Gastroesophageal sphincter (tissue), 3 donors: Measurements from ENCODE around the gene TGFBR2.

Experiments
- CTCF ChIP-seq, 4 experiments: fragments of 200-600 bp in 2 of 4; fragments of 450-650 bp in 2 of 4; sonication (generic) in 1 of 4; IDR thresholded peaks; one replicate each; pipeline ENCODE4 v1.5.1; 2017 to 2019; ENCODE audit warnings: antibody characterized with exemption in 4 of 4, mild to moderate bottlenecking in 2 of 4, moderate library complexity in 2 of 4
- EP300 ChIP-seq: sonication (generic); formaldehyde crosslinking; IDR thresholded peaks from one replicate; pipeline ENCODE4 v1.6.1; 2017; ENCODE audit warnings: antibody characterized with exemption, mild to moderate bottlenecking

- no peak for TF ChIP-seq EP300
- no peak for TF ChIP-seq CTCF (IDR thresholded peaks at IDR 0.05)
Measured at GRCh38 chr3:30563956-30564355, 42.4 kb upstream of the TGFBR2 start.
